Measurements from ENCODE around the gene HTRA2. TPM values are rescaled to one million over a fixed set of nuclear protein-coding genes. Genes with fewer than 3 reads are reported as not detected.

HTRA2 gene
- polyA plus RNA-seq, 3 donors: 31.2 to 34.5 (median 31.4) TPM

- no peak for DNase-seq (ENCODE audit: extremely low read depth in 1 of 11, low read depth in 9 of 11, low spot score in 4 of 11)
Measured at GRCh38 chr2:74497777-74498499, 31.8 kb upstream of the HTRA2 start.

DNA sequence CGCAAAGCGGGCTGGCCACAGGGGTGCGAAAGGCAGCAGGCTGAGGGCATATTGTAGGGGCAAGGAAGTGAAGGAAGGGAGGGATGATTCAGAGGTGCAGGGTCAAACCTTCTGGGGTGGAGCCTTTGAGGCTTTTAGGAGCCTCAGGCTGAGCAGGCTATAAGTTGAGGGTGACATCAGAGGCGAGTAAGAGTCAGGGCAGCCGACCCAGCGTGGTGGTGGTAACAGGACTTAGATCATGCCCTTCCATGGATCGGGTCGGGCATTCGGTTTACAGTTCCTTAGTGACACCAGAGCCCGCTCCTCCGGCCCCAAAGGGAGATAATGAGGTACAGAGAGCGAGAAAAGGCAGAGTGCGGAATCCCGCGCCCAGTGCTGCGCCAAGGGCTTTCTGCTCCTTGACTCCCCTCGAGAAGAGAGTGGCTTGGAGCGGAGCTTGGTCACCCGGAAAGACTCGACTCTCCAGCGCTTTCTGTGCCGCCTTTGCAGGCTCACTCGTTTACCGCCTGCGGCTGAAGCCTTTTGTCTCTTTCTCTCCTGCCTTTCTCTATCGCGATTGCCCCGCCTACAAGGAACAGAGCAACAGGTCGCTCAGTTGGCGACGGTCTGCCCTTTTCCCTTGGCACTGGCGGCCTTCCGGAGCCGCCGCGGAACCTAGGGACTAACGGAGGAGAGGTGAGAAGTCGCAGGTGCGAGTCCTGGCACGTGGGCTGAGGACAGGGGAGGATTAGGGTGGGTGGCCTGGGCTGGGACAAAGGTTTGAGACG lies 31.1 kb upstream of the HTRA2 start:
- no peak for DNase-seq (ENCODE audit: extremely low read depth in 1 of 11, low read depth in 9 of 11, low spot score in 4 of 11)

- DNase-seq (ENCODE audit: extremely low read depth in 1 of 11, low read depth in 9 of 11, low spot score in 4 of 11): no peak
Measured at GRCh38 chr2:74499267-74499939, 30.3 kb upstream of the HTRA2 start, which contains the start of gene LBX2. LBX2 (minus strand) TSS chr2:74499603; CDS start chr2:74499537, 66 bp downstream.

DNA sequence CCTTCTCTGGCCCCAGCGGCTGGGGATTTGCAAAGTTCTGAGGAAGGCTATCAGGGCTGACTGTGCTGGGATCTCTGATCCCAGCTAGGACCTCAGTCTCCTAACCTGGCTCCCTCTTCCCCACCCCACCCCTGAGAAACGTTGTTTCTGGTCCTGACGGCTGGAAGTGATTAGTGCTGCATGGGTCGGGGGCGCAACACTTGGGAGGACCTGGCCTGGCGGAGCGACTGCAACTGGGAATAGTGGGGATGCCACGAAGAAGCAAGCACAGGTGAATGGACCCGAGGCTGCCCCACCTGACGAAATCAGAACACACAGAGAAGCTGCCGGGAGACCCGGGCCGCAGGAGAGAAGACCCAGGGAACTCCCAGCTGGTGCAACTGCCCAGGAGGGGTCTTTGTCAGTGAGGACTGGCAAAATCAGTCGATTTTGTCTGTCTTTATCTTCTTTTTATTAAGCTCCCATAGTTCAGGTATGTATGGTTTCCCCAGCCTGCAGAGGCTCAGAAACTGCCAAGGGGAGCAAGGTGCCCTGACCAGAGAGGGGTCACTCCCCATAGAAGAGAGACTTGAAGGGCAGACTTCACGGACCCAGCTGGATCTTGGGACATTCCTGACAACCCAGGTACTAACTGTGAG lies 29.7 kb upstream of the HTRA2 start:
- no peak for DNase-seq (ENCODE audit: extremely low read depth in 1 of 11, low read depth in 9 of 11, low spot score in 4 of 11)

DNA sequence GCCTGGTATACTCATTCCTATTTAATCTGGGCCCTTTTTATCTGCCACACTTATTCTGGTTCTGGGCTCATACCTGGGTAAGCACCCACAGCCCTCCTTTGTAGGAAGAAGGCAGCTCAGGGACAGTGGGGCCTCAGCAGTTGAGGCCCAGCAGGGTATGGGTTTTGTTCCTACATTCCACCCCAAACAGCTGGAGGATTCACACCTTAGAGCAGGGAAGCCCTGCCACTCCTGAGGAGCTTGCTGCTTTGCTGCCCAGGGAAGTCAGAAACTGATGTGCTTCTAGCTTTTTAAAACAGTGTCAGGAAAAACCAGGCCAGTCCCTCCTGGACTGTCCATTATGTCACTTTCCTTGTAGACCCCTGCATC lies 29.2 kb upstream of the HTRA2 start:
- DNase-seq (ENCODE audit: extremely low read depth in 1 of 11, low read depth in 9 of 11, low spot score in 4 of 11): no peak

- DNase-seq (ENCODE audit: extremely low read depth in 1 of 11, low read depth in 9 of 11, low spot score in 4 of 11): no peak
Measured at GRCh38 chr2:74501335-74502071, 28.2 kb upstream of the HTRA2 start.

GRCh38 chr2:74502147-74502719 lies 27.5 kb upstream of the HTRA2 start:
- DNase-seq (ENCODE audit: extremely low read depth in 1 of 11, low read depth in 9 of 11, low spot score in 4 of 11): no peak

DNA sequence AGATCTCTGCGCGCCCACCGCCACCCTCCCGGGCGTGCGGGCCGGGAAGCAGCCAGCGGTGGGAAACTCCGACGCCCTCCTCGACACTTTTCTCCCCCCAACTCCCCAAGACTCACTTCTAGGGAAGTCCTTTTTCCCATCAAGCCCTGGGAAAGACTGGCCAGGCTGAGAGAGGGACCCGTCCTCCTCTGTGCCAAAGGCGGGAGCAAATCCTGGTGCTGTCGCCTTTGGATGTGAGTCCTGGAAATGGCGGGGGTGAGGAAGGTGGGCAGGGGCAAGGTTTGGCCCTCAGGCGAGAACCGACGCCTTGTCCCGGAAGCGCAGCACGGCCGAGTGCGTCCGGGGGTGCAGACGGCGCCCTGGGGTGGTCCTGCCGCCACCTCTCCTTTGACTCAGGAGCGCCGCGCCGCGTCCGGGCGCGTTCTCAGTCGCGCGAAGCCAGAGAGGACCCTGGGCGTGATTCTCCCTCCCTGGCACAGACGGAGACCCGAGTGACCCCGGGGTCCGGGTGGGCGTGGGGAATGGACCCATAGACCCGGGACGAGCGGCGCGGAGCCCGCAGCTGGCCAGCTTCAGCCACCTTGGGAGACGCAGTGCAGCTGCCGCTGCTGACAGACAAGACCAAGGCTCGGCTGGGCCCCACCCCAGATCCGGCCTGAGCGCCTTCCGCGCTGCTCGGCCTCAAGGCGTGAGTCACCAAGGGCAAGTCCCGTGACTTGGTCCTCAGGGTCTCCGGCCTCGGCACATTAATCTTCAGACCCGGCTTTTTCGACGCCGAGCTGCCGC lies 26.8 kb upstream of the HTRA2 start:
- peak in 2 of 11 donors; percentile 71 for DNase-seq (ENCODE audit: extremely low read depth in 1 of 11, low read depth in 9 of 11, low spot score in 4 of 11)

- DNase-seq (ENCODE audit: extremely low read depth in 1 of 11, low read depth in 9 of 11, low spot score in 4 of 11): no peak
Measured at GRCh38 chr2:74503506-74504475, 25.9 kb upstream of the HTRA2 start.

DNA sequence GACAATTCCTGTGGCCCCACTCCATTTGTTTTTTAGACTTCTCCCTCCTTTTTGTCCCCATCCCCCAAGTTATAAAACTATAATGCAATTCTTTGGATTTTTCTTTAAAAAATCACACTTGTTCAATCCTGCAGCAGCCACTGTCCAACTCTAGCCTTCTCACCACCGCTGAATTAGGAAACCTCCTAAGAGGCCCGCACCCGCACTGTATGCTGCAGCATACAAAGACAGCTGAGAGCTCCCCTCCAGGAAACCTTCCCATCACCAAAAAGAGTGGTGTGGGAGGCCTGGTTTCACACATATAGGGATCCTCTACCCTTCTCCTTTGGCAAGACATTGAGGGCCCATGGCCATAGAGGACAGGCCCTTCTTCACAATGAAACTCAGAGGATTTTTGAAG lies 25.1 kb upstream of the HTRA2 start:
- no peak for DNase-seq (ENCODE audit: extremely low read depth in 1 of 11, low read depth in 9 of 11, low spot score in 4 of 11)

GRCh38 chr2:74505448-74506246 lies 24.1 kb upstream of the HTRA2 start:
- DNase-seq (ENCODE audit: extremely low read depth in 1 of 11, low read depth in 9 of 11, low spot score in 4 of 11): no peak

- peak; percentile 95 to 99 (median 99) for DNase-seq (ENCODE audit: extremely low read depth in 1 of 11, low read depth in 9 of 11, low spot score in 4 of 11)
Measured at GRCh38 chr2:74507145-74507925, 22.4 kb upstream of the HTRA2 start, which contains the start of gene PCGF1. PCGF1 (minus strand) TSS chr2:74507695; CDS start chr2:74507668, 27 bp downstream.

GRCh38 chr2:74507926-74508520 lies 21.7 kb upstream of the HTRA2 start:
- no peak for DNase-seq (ENCODE audit: extremely low read depth in 1 of 11, low read depth in 9 of 11, low spot score in 4 of 11)

DNA sequence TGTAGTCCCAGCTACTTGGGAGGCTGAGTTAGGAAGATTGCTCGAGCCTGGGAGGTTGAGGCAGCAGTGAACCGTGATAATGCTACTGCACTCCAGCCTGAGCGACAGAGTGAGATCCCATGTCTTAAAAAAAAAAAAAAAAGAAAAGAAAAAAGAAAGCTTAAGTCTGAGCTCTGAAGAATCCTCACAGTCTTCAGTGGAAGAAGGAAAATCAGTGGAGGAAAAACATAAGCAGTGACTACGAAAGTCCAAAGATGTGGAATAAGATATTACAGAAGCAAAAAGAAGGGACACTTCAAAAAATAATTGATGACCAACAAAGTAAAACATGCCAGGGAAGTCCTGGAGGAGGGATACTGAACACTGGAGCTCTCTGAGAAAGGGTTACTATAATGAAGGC lies 19.5 kb upstream of the HTRA2 start:
- DNase-seq (ENCODE audit: extremely low read depth in 1 of 11, low read depth in 9 of 11, low spot score in 4 of 11): no peak
